Tibial nerve (tissue), 4 donors: Measurements from ENCODE around the gene HCN2.
"Not testable (repeated sequence)": the region's sequence is repeated elsewhere in the genome, so short reads cannot be mapped to it uniquely, and the experiment has no call there.

Experiments used
- EP300 ChIP-seq, 2 donors: sonication (generic); formaldehyde crosslinking; IDR thresholded peaks; one replicate each; pipeline ENCODE4 v1.6.1; 2017; ENCODE audit warnings: antibody characterized with exemption in 2 of 2, mild to moderate bottlenecking in 1 of 2
- POLR2A ChIP-seq, 2 donors: fragments of 450-650 bp; IDR thresholded peaks; one replicate each; pipeline ENCODE4 v1.6.1; 2017; ENCODE audit warnings: antibody characterized with exemption in 2 of 2, mild to moderate bottlenecking in 2 of 2, moderate library complexity in 2 of 2
- TF ChIP-seq, protein P1 (sequence below), 5 experiments: fragments of 200-600 bp in 3 of 5; fragments of 450-650 bp in 2 of 5; sonication (generic) in 3 of 5; IDR thresholded peaks; one replicate each; pipeline ENCODE4 v1.5.1; 2016 to 2019; ENCODE audit warnings: antibody characterized with exemption in 5 of 5, mild to moderate bottlenecking in 3 of 5, moderate library complexity in 2 of 5

- TF ChIP-seq, protein P1, sequence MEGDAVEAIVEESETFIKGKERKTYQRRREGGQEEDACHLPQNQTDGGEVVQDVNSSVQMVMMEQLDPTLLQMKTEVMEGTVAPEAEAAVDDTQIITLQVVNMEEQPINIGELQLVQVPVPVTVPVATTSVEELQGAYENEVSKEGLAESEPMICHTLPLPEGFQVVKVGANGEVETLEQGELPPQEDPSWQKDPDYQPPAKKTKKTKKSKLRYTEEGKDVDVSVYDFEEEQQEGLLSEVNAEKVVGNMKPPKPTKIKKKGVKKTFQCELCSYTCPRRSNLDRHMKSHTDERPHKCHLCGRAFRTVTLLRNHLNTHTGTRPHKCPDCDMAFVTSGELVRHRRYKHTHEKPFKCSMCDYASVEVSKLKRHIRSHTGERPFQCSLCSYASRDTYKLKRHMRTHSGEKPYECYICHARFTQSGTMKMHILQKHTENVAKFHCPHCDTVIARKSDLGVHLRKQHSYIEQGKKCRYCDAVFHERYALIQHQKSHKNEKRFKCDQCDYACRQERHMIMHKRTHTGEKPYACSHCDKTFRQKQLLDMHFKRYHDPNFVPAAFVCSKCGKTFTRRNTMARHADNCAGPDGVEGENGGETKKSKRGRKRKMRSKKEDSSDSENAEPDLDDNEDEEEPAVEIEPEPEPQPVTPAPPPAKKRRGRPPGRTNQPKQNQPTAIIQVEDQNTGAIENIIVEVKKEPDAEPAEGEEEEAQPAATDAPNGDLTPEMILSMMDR (IDR thresholded peaks at IDR 0.05), result not testable (repeated sequence)
- not testable (repeated sequence) for TF ChIP-seq POLR2A, EP300 (IDR thresholded peaks at IDR 0.05)
Measured at GRCh38 chr19:621191-621590, 31.5 kb downstream of the HCN2 start.
